Measurements from ENCODE around the gene FALEC. TPM values are rescaled to one million over a fixed set of nuclear protein-coding genes. Genes with fewer than 3 reads are reported as not detected.
"Not testable (repeated sequence)": the region's sequence is repeated elsewhere in the genome, so short reads cannot be mapped to it uniquely, and the experiment has no call there.

FALEC gene
- polyA plus RNA-seq, 1 donor from 2014 or later: not detected

GRCh38 chr1:150572918-150573647, 57.5 kb downstream of the FALEC start:
- Histone ChIP-seq H3F3A (ENCODE audit: insufficient read depth, low read length, poor library complexity, severe bottlenecking) (peaks cover 4% of the 10 kb centered on the region), H3K9me2 (ENCODE audit: insufficient read depth, low read length) (no peaks in the 10 kb centered on the region), H3K27ac (ENCODE audit: low read length) (no peak overlapping the region), H3K4me3 (ENCODE audit: low read length) (no peak overlapping the region), H3K4me2 (ENCODE audit: low read length) (no peak overlapping the region), H3K9me3 (ENCODE audit: low read length) (no peaks in the 10 kb centered on the region), H3K27me3 (ENCODE audit: insufficient read depth, low read depth, low read length) (no peaks in the 10 kb centered on the region), H3K79me2 (replicated peaks; ENCODE audit: insufficient read depth, low read length) (peaks cover 76% of the 10 kb centered on the region), H3K9ac (ENCODE audit: low read length) (no peak overlapping the region), H3K36me3 (ENCODE audit: insufficient read depth, low read length) (peaks cover 16% of the 10 kb centered on the region), H4K20me1 (ENCODE audit: insufficient read depth) (peaks cover 27% of the 10 kb centered on the region), H2AFZ (ENCODE audit: low read depth, low read length) (no peak overlapping the region)
- no peak for TF ChIP-seq POLR2AphosphoS5 (IDR thresholded peaks at IDR 0.05)
- TF ChIP-seq, protein P1, sequence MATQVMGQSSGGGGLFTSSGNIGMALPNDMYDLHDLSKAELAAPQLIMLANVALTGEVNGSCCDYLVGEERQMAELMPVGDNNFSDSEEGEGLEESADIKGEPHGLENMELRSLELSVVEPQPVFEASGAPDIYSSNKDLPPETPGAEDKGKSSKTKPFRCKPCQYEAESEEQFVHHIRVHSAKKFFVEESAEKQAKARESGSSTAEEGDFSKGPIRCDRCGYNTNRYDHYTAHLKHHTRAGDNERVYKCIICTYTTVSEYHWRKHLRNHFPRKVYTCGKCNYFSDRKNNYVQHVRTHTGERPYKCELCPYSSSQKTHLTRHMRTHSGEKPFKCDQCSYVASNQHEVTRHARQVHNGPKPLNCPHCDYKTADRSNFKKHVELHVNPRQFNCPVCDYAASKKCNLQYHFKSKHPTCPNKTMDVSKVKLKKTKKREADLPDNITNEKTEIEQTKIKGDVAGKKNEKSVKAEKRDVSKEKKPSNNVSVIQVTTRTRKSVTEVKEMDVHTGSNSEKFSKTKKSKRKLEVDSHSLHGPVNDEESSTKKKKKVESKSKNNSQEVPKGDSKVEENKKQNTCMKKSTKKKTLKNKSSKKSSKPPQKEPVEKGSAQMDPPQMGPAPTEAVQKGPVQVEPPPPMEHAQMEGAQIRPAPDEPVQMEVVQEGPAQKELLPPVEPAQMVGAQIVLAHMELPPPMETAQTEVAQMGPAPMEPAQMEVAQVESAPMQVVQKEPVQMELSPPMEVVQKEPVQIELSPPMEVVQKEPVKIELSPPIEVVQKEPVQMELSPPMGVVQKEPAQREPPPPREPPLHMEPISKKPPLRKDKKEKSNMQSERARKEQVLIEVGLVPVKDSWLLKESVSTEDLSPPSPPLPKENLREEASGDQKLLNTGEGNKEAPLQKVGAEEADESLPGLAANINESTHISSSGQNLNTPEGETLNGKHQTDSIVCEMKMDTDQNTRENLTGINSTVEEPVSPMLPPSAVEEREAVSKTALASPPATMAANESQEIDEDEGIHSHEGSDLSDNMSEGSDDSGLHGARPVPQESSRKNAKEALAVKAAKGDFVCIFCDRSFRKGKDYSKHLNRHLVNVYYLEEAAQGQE (IDR thresholded peaks at IDR 0.05; ENCODE audit: borderline replicate concordance): no peak
- TF ChIP-seq CTCF (IDR thresholded peaks at IDR 0.05; ENCODE audit: poor library complexity, severe bottlenecking): no peak
- TF ChIP-seq EZH2 (IDR thresholded peaks at IDR 0.05; ENCODE audit: borderline replicate concordance, insufficient read depth, low read length, poor library complexity, severe bottlenecking): no peak
- no peak for TF ChIP-seq RAD21 (conservative IDR thresholded peaks at IDR 0.05)
- TF ChIP-seq SMC3 (conservative IDR thresholded peaks at IDR 0.05; ENCODE audit: poor library complexity): no peak
- no peak for TF ChIP-seq MXI1 (conservative IDR thresholded peaks at IDR 0.05; ENCODE audit: poor library complexity, severe bottlenecking)
- no peak for TF ChIP-seq TAF1 (IDR thresholded peaks at IDR 0.05; ENCODE audit: low read depth)
- TF ChIP-seq EP300 (conservative IDR thresholded peaks at IDR 0.05; ENCODE audit: poor library complexity, severe bottlenecking): no peak

- not testable (repeated sequence) for H3K9me2 ChIP-seq (ENCODE audit: insufficient read depth, low read length); H3K4me2 ChIP-seq (ENCODE audit: low read length); H3K27ac ChIP-seq (ENCODE audit: low read length); H3K9me3 ChIP-seq (ENCODE audit: low read length); H2AFZ ChIP-seq (ENCODE audit: low read depth, low read length); H3K27me3 ChIP-seq (ENCODE audit: insufficient read depth, low read depth, low read length); H3K9ac ChIP-seq (ENCODE audit: low read length); H3K4me3 ChIP-seq (ENCODE audit: low read length); H3F3A ChIP-seq (ENCODE audit: insufficient read depth, low read length, poor library complexity, severe bottlenecking)
- H3K79me2 ChIP-seq (replicated peaks; ENCODE audit: insufficient read depth, low read length): peaks cover 79% of the 10 kb centered on the region
- H4K20me1 ChIP-seq (ENCODE audit: insufficient read depth): peaks cover 27% of the 10 kb centered on the region
- peaks cover 16% of the 10 kb centered on the region for H3K36me3 ChIP-seq (ENCODE audit: insufficient read depth, low read length)
These were observed 58.1 kb downstream of the FALEC start for GRCh38 chr1:150573648-150574071.
